ENCODE data around the gene MAMSTR.

- TF ChIP-seq CTCF (IDR thresholded peaks at IDR 0.05), result no peak
- no peak for TF ChIP-seq POLR2A (IDR thresholded peaks at IDR 0.05)
These were observed 27.4 kb upstream of the MAMSTR start, which contains the start of gene IZUMO1 for GRCh38 chr19:48746738-48747575.
